Neural progenitor cell (in vitro differentiated cells): ENCODE measurements around the gene CYBRD1. TPM values are rescaled to one million over a fixed set of nuclear protein-coding genes. Genes with fewer than 3 reads are reported as not detected.
A peak's percentile ranks its signal among the peaks of the same experiment; 100 is the strongest.

ENCODE experiments used
- DNase-seq: peaks from one replicate; pipeline ENCODE4 v3.0.0-alpha.2; 2016; ENCODE audit warnings: low spot score
- H2AFZ ChIP-seq: fragments of 200-600 bp; sonication (generic); replicated peaks from 2 replicates; pipeline ENCODE4 v1.6.1; 2016; ENCODE audit warnings: antibody characterized with exemption
- H3F3A ChIP-seq: fragments of 200-600 bp; sonication (generic); 2 replicates; pipeline ENCODE4 v1.6.1; 2016; ENCODE audit warnings: antibody characterized with exemption, low read depth
- H3K27ac ChIP-seq: fragments of 200-600 bp; sonication (generic); 2 replicates; pipeline ENCODE4 v1.5.1; 2016; ENCODE audit warnings: mild to moderate bottlenecking
- H3K27me3 ChIP-seq: fragments of 200-600 bp; sonication (generic); 2 replicates; pipeline ENCODE4 v1.6.1; 2016; ENCODE audit warnings: mild to moderate bottlenecking, moderate library complexity
- H3K36me3 ChIP-seq: fragments of 200-600 bp; sonication (generic); 2 replicates; pipeline ENCODE4 v1.5.1; 2016
- H3K4me1 ChIP-seq: fragments of 200-600 bp; sonication (generic); 2 replicates; pipeline ENCODE4 v1.6.1; 2016; ENCODE audit warnings: mixed run types
- H3K4me2 ChIP-seq: fragments of 200-600 bp; sonication (generic); 2 replicates; pipeline ENCODE4 v1.6.1; 2016
- H3K4me3 ChIP-seq: fragments of 200-600 bp; sonication (generic); 2 replicates; pipeline ENCODE4 v1.5.1; 2016
- H3K79me2 ChIP-seq: fragments of 200-600 bp; sonication (generic); 2 replicates; pipeline ENCODE4 v1.6.1; 2016; ENCODE audit warnings: low read depth
- H3K9ac ChIP-seq: fragments of 200-600 bp; sonication (generic); 2 replicates; pipeline ENCODE4 v1.6.1; 2016
- H3K9me3 ChIP-seq: fragments of 200-600 bp; sonication (generic); 2 replicates; pipeline ENCODE4 v1.5.1; 2016; ENCODE audit warnings: low read depth
- H4K20me1 ChIP-seq: fragments of 200-600 bp; sonication (generic); 2 replicates; pipeline ENCODE4 v1.6.1; 2016; ENCODE audit warnings: low read depth
- H3K27ac Mint-ChIP-seq: 3 replicates; pipeline ENCODE4 v1.8.0; 2021; ENCODE audit warnings: mixed read lengths
- H3K27me3 Mint-ChIP-seq: 2 replicates; pipeline ENCODE4 v1.8.0; 2022; ENCODE audit warnings: low read depth, mild to moderate bottlenecking, inconsistent platforms, moderate library complexity, mixed read lengths; ENCODE audit not compliant: insufficient read depth
- H3K36me3 Mint-ChIP-seq: 3 replicates; pipeline ENCODE4 v1.8.0; 2021; ENCODE audit warnings: mixed read lengths
- H3K4me1 Mint-ChIP-seq: 3 replicates; pipeline ENCODE4 v1.8.0; 2021; ENCODE audit warnings: mixed read lengths
- H3K4me3 Mint-ChIP-seq: 3 replicates; pipeline ENCODE4 v1.8.0; 2021; ENCODE audit warnings: mild to moderate bottlenecking, moderate library complexity, mixed read lengths
- H3K9me3 Mint-ChIP-seq: 3 replicates; pipeline ENCODE4 v1.8.0; 2020; ENCODE audit warnings: mixed read lengths
- EZH2 ChIP-seq: fragments of 200-600 bp; sonication (generic); IDR thresholded peaks from 2 replicates; pipeline ENCODE4 v1.6.1; 2017; ENCODE audit warnings: antibody characterized with exemption, mild to moderate bottlenecking, moderate library complexity
- EZH2phosphoT487 ChIP-seq: fragments of 200-600 bp; sonication (generic); IDR thresholded peaks from 2 replicates; pipeline ENCODE4 v1.6.1; 2017; ENCODE audit warnings: antibody characterized with exemption
- total RNA-seq: library from RNA; depleted of rRNA; stranded (reverse); fragments of >200 nt; gene quantifications from 2 replicates; pipeline ENCODE4 v1.2.3, GENCODE V29; 2015; ENCODE audit warnings: low replicate concordance
- TF ChIP-seq, protein P1 (sequence below): fragments of 200-600 bp; sonication (generic); IDR thresholded peaks from 2 replicates; pipeline ENCODE4 v1.5.1; 2017; ENCODE audit warnings: antibody characterized with exemption, mild to moderate bottlenecking

The CYBRD1 gene
- total RNA-seq, 1 donor from 2014 or later: 11.1 TPM

DNA sequence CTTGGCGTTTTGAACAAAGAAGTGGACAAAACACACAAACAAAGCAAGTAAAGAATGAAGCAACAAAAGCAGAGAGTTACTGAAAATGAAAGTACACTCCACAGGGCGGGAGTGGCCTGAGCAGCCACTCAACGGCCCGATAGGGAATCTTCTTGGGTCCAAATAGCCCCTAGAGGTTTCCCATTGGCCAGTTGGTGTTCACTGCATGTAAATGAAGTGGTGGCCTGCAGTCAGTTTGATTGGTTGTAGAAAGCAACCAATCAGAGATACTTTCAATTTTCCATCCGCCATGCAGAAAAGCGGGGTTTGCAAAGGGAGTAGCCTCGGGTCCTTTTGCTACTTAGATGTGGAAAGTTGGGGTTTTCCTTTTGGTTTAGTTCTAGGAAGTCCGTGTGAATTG, 31.6 kb downstream of the CYBRD1 start:
- H3K4me3 Mint-ChIP-seq: no peak overlapping the region
- TF ChIP-seq EZH2: no peak
- no peak for TF ChIP-seq EZH2phosphoT487
- TF ChIP-seq, protein P1, sequence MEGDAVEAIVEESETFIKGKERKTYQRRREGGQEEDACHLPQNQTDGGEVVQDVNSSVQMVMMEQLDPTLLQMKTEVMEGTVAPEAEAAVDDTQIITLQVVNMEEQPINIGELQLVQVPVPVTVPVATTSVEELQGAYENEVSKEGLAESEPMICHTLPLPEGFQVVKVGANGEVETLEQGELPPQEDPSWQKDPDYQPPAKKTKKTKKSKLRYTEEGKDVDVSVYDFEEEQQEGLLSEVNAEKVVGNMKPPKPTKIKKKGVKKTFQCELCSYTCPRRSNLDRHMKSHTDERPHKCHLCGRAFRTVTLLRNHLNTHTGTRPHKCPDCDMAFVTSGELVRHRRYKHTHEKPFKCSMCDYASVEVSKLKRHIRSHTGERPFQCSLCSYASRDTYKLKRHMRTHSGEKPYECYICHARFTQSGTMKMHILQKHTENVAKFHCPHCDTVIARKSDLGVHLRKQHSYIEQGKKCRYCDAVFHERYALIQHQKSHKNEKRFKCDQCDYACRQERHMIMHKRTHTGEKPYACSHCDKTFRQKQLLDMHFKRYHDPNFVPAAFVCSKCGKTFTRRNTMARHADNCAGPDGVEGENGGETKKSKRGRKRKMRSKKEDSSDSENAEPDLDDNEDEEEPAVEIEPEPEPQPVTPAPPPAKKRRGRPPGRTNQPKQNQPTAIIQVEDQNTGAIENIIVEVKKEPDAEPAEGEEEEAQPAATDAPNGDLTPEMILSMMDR: no peak
- H3K36me3 Mint-ChIP-seq: no peaks in the 10 kb centered on the region

DNA sequence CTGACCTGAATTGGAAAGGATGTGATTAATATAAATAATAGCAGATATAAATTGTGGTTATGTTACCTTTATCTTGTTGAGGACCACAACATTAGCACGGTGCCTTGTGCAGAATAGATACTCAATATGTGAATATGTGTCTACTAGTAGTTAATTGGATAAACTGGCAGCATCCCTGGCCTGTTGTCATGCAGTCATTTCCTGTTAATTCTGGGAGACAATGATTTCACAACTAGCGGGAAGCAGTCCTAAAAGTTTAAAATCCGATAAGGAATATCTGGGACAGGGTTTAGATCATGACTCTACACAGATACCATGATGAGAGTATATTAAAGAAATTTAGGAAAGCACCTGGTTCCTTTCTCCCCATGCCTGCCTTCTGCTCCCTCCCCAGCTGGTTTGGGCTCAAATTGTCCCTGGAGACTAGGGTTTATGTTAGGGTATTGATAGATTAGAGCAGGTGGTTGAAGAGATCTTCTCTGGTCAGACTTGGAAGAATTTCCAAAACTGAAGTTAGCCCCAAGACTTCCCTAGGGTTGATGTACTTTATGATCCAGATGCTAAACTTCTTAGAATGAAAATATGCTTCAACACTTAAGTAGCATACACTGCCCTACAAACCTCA, 32.8 kb downstream of the CYBRD1 start:
- no peak overlapping the region for H3K4me3 ChIP-seq
- no peak overlapping the region for H3K4me3 Mint-ChIP-seq
- no peaks in the 10 kb centered on the region for H3K9me3 Mint-ChIP-seq
- no peak overlapping the region for H2AFZ ChIP-seq
- no peak overlapping the region for H3K4me2 ChIP-seq
- peaks cover 9% of the 10 kb centered on the region for H3F3A ChIP-seq
- no peak overlapping the region for H3K27ac ChIP-seq
- H3K36me3 ChIP-seq: no peaks in the 10 kb centered on the region
- H3K4me1 Mint-ChIP-seq: peaks cover 12% of the 10 kb centered on the region
- H3K27me3 Mint-ChIP-seq: peaks cover 2% of the 10 kb centered on the region
- no peak for DNase-seq
- peaks cover 17% of the 10 kb centered on the region for H3K4me1 ChIP-seq
- no peaks in the 10 kb centered on the region for H4K20me1 ChIP-seq
- H3K79me2 ChIP-seq: no peaks in the 10 kb centered on the region
- H3K9me3 ChIP-seq: no peaks in the 10 kb centered on the region
- TF ChIP-seq EZH2: no peak
- TF ChIP-seq EZH2phosphoT487: no peak
- TF ChIP-seq, protein P1: no peak
- no peak overlapping the region for H3K27ac Mint-ChIP-seq
- H3K9ac ChIP-seq: no peak overlapping the region
- no peaks in the 10 kb centered on the region for H3K27me3 ChIP-seq
- no peaks in the 10 kb centered on the region for H3K36me3 Mint-ChIP-seq

More for the DNA sequence above, 31.6 kb downstream of the CYBRD1 start:
- Mint-ChIP-seq H3K4me1 (peaks cover 12% of the 10 kb centered on the region), H3K27me3 (peaks cover 2% of the 10 kb centered on the region), H3K27ac (no peak overlapping the region), H3K9me3 (no peaks in the 10 kb centered on the region)
- no peaks in the 10 kb centered on the region for H3K9me3 ChIP-seq
- H3K4me3 ChIP-seq: no peak overlapping the region
- H3K27me3 ChIP-seq: no peaks in the 10 kb centered on the region
- no peak overlapping the region for H3K4me2 ChIP-seq
- H3K9ac ChIP-seq: no peak overlapping the region
- no peaks in the 10 kb centered on the region for H3K36me3 ChIP-seq
- no peak overlapping the region for H3K27ac ChIP-seq
- H2AFZ ChIP-seq: no peak overlapping the region
- H3F3A ChIP-seq: peaks cover 9% of the 10 kb centered on the region
- no peak for DNase-seq
- no peaks in the 10 kb centered on the region for H4K20me1 ChIP-seq
- H3K4me1 ChIP-seq: peaks cover 17% of the 10 kb centered on the region
- H3K79me2 ChIP-seq: no peaks in the 10 kb centered on the region

DNA sequence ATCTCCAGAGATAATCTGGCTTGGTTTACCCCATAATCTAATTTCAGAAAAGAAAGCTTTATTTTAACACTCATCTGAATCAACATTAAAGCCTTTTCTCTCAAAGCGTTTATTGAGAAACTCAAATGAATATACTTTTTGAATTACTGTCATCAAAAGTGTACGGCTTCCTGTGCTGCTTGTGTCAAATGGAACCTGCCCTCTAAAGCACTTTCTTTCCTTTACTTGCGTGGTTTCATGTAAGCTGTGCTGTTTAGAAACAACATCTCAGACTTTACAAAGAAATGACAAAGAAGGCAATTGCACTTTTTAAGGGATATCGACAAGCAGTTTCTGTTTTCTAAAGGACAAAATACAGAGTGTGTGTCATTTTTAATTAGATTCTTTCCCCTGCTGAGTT, 35.1 kb downstream of the CYBRD1 start:
- Histone ChIP-seq H3K27me3 (no peaks in the 10 kb centered on the region), H3K4me2 (peak overlapping the region; percentile 38), H2AFZ (no peak overlapping the region), H3K4me3 (no peak overlapping the region), H3K9me3 (no peaks in the 10 kb centered on the region), H3K9ac (no peak overlapping the region), H3K36me3 (no peaks in the 10 kb centered on the region), H3K27ac (peak overlapping the region; percentile 26), H3F3A (peaks cover 9% of the 10 kb centered on the region), H3K79me2 (no peaks in the 10 kb centered on the region), H4K20me1 (no peaks in the 10 kb centered on the region), H3K4me1 (peaks cover 17% of the 10 kb centered on the region)
- Mint-ChIP-seq H3K27ac (no peak overlapping the region), H3K4me3 (no peak overlapping the region), H3K27me3 (peaks cover 2% of the 10 kb centered on the region), H3K9me3 (no peaks in the 10 kb centered on the region), H3K36me3 (no peaks in the 10 kb centered on the region), H3K4me1 (peaks cover 12% of the 10 kb centered on the region)
- TF ChIP-seq, protein P1: no peak
- TF ChIP-seq EZH2 (no peak), EZH2phosphoT487 (no peak)
- DNase-seq: peak; percentile 35
